ENCODE measurements around the gene BCAS4. TPM values are rescaled to one million over a fixed set of nuclear protein-coding genes. Genes with fewer than 3 reads are reported as not detected.

Gene BCAS4
- total RNA-seq, 2 donors from 2014 or later: 9.5 to 25.2 TPM

- Histone ChIP-seq H3K27ac (ENCODE audit: low read depth, low read length) (no peak overlapping the region), H3K4me3 (ENCODE audit: low read length) (no peak overlapping the region), H3K27me3 (ENCODE audit: control insufficient read depth, insufficient read depth, low read length, poor library complexity, severe bottlenecking) (no peaks in the 10 kb centered on the region), H3K9ac (ENCODE audit: extremely low read depth, low read length, poor library complexity, severe bottlenecking) (no peak overlapping the region), H3K4me1 (ENCODE audit: control insufficient read depth, insufficient read depth, low read length) (no peaks in the 10 kb centered on the region), H3K9me3 (ENCODE audit: control insufficient read depth, low read length) (no peaks in the 10 kb centered on the region), H3K36me3 (ENCODE audit: control insufficient read depth, insufficient read depth, low read length) (peaks cover 99% of the 10 kb centered on the region)
- H3K27me3 Mint-ChIP-seq (ENCODE audit: insufficient read depth): no peaks in the 10 kb centered on the region
- H3K4me1 Mint-ChIP-seq: peaks cover 8% of the 10 kb centered on the region
- no peak overlapping the region for H3K4me3 Mint-ChIP-seq
- 94 to 97% methylated on average over 5 to 7 of the region's 7 CpGs for WGBS, 2 experiments (ENCODE audit: insufficient coverage in 1 of 2, insufficient read length in 1 of 2)
- no peak for TF ChIP-seq CTCF (conservative IDR thresholded peaks at IDR 0.05)
- peaks cover 88% of the 10 kb centered on the region for H3K36me3 Mint-ChIP-seq (ENCODE audit: low read depth)
- DNase-seq: no peak
- H3K9me3 Mint-ChIP-seq: no peaks in the 10 kb centered on the region
- H3K27ac Mint-ChIP-seq: peak overlapping the region; percentile 35
Observed at GRCh38 chr20:50893620-50894019, 98.8 kb downstream of the BCAS4 start.

- peaks cover 87% of the 10 kb centered on the region for H3K36me3 Mint-ChIP-seq (ENCODE audit: low read depth)
Observed at GRCh38 chr20:50895111-50895830, 100.4 kb downstream of the BCAS4 start.

GRCh38 chr20:50898475-50898874 lies 103.6 kb downstream of the BCAS4 start:
- 80 to 90% methylated on average over 1 of the region's 1 CpG for WGBS, 2 experiments (ENCODE audit: insufficient coverage in 1 of 2, insufficient read length in 1 of 2)
- no peak for TF ChIP-seq CTCF (conservative IDR thresholded peaks at IDR 0.05)
- DNase-seq: no peak
- no peaks in the 10 kb centered on the region for H3K4me1 ChIP-seq (ENCODE audit: control insufficient read depth, insufficient read depth, low read length)
- Mint-ChIP-seq H3K27me3 (ENCODE audit: insufficient read depth) (no peaks in the 10 kb centered on the region), H3K27ac (no peak overlapping the region), H3K9me3 (no peaks in the 10 kb centered on the region), H3K4me1 (peaks cover 15% of the 10 kb centered on the region), H3K36me3 (ENCODE audit: low read depth) (peaks cover 86% of the 10 kb centered on the region), H3K4me3 (no peak overlapping the region)
- H3K9ac ChIP-seq (ENCODE audit: extremely low read depth, low read length, poor library complexity, severe bottlenecking): no peak overlapping the region
- H3K9me3 ChIP-seq (ENCODE audit: control insufficient read depth, low read length): no peaks in the 10 kb centered on the region
- H3K4me3 ChIP-seq (ENCODE audit: low read length): no peak overlapping the region
- H3K27me3 ChIP-seq (ENCODE audit: control insufficient read depth, insufficient read depth, low read length, poor library complexity, severe bottlenecking): no peaks in the 10 kb centered on the region
- H3K27ac ChIP-seq (ENCODE audit: low read depth, low read length): no peak overlapping the region
- H3K36me3 ChIP-seq (ENCODE audit: control insufficient read depth, insufficient read depth, low read length): peaks cover 100% of the 10 kb centered on the region

More at GRCh38 chr20:50895111-50895830, 100.4 kb downstream of the BCAS4 start:
- H3K4me3 Mint-ChIP-seq: no peak overlapping the region
- Histone ChIP-seq H3K9me3 (ENCODE audit: control insufficient read depth, low read length) (no peaks in the 10 kb centered on the region), H3K4me1 (ENCODE audit: control insufficient read depth, insufficient read depth, low read length) (no peaks in the 10 kb centered on the region), H3K27me3 (ENCODE audit: control insufficient read depth, insufficient read depth, low read length, poor library complexity, severe bottlenecking) (no peaks in the 10 kb centered on the region), H3K36me3 (ENCODE audit: control insufficient read depth, insufficient read depth, low read length) (peaks cover 100% of the 10 kb centered on the region), H3K9ac (ENCODE audit: extremely low read depth, low read length, poor library complexity, severe bottlenecking) (no peak overlapping the region), H3K4me3 (ENCODE audit: low read length) (no peak overlapping the region), H3K27ac (ENCODE audit: low read depth, low read length) (no peak overlapping the region)
- no peak for DNase-seq
- H3K27ac Mint-ChIP-seq: no peak overlapping the region
- no peaks in the 10 kb centered on the region for H3K27me3 Mint-ChIP-seq (ENCODE audit: insufficient read depth)
- TF ChIP-seq CTCF (conservative IDR thresholded peaks at IDR 0.05): no peak
- H3K4me1 Mint-ChIP-seq: peaks cover 8% of the 10 kb centered on the region
- no peaks in the 10 kb centered on the region for H3K9me3 Mint-ChIP-seq
- 93 to 97% methylated on average over 5 to 8 of the region's 8 CpGs for WGBS, 2 experiments (ENCODE audit: insufficient coverage in 1 of 2, insufficient read length in 1 of 2)

All from endodermal cell (in vitro differentiated cells).